NCI-H2029 treated with DMSO at 0.1 percent for 48 hours (cell line): ENCODE measurements around the gene MFSD6.
"Not testable (repeated sequence)": the region's sequence is repeated elsewhere in the genome, so short reads cannot be mapped to it uniquely, and the experiment has no call there.

ENCODE experiments used
- DNase-seq: peaks from one replicate; lab custom pipeline; 2025; lab: John Stamatoyannopoulos, UW

Gene MFSD6

GRCh38 chr2:190405995-190406394 lies 2.2 kb upstream of the MFSD6 start:
- no peak for DNase-seq

- no peak for DNase-seq
Measured at GRCh38 chr2:190406805-190407204, 1.4 kb upstream of the MFSD6 start.

GRCh38 chr2:190407246-190407661 lies 901 bp upstream of the MFSD6 start:
- DNase-seq, result peak; percentile 41

GRCh38 chr2:190408538-190409271 lies 550 bp downstream of the MFSD6 start:
- peak; percentile 46 for DNase-seq

- DNase-seq, result no peak
Measured at GRCh38 chr2:190409616-190410015, 1.5 kb downstream of the MFSD6 start.

- no peak for DNase-seq
Measured at GRCh38 chr2:190410166-190410565, 2.0 kb downstream of the MFSD6 start.

GRCh38 chr2:190412966-190413365 lies 4.8 kb downstream of the MFSD6 start:
- no peak for DNase-seq

- peak; percentile 32 for DNase-seq
Measured at GRCh38 chr2:190413421-190413820, 5.3 kb downstream of the MFSD6 start.

- no peak for DNase-seq
Measured at GRCh38 chr2:190415251-190415650, 7.1 kb downstream of the MFSD6 start.

- DNase-seq, result no peak
Measured at GRCh38 chr2:190415794-190416775, 7.9 kb downstream of the MFSD6 start.

- DNase-seq, result no peak
Measured at GRCh38 chr2:190417045-190417842, 9.1 kb downstream of the MFSD6 start.

GRCh38 chr2:190418727-190419126 lies 10.6 kb downstream of the MFSD6 start:
- no peak for DNase-seq

GRCh38 chr2:190420801-190421200 lies 12.6 kb downstream of the MFSD6 start:
- DNase-seq, result no peak

- no peak for DNase-seq
Measured at GRCh38 chr2:190425221-190425866, 17.2 kb downstream of the MFSD6 start.

- no peak for DNase-seq
Measured at GRCh38 chr2:190425883-190426658, 17.9 kb downstream of the MFSD6 start.

- DNase-seq, result not testable (repeated sequence)
Measured at GRCh38 chr2:190430866-190431265, 22.7 kb downstream of the MFSD6 start.

GRCh38 chr2:190431907-190432306 lies 23.8 kb downstream of the MFSD6 start:
- DNase-seq, result no peak

GRCh38 chr2:190432567-190433231 lies 24.5 kb downstream of the MFSD6 start:
- DNase-seq, result no peak

GRCh38 chr2:190435031-190435670 lies 27.0 kb downstream of the MFSD6 start:
- DNase-seq, result no peak

GRCh38 chr2:190436557-190436956 lies 28.4 kb downstream of the MFSD6 start:
- no peak for DNase-seq
